ENCODE measurements around the gene RPL5.

The RPL5 gene

DNA sequence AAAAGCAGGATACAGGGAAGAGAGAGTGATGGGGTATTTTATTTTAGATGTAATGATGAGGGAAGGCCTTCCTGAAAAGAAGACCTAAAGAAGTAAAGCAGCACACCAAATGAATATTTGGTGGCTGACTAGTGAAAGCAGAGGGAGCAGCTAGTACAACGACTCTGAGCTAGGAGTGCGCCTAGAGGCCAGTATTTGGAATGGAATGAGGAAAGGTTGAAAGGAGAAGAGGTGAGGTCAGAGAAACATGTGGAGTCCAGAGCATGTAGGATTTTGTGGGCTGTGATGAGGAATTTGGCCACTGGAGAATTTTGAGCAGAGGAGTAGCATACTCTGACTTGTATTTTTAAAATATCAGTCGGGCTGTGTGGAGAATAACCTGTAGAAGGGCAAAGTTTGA, 11.8 kb upstream of the RPL5 start:
- no peak for DNase-seq (ENCODE audit: low spot score)

DNA sequence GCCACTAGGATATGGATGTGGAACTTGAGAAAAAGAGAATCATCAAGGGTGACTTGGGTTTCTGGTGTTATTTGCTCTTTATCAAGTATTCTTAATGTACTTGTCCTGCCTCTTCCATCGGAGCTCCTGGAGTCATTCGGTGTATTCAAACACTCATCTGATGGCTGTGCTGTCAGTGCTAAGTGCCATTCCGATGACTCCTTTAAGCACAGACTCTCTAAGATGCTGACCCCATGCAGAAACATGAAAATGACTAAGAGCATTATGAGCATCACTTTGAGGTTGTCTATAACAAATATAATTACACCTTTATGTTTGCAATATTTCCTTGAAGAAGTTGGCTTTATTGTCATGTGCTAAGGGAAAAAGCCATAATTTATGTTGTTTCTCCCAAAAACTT, 11.3 kb upstream of the RPL5 start:
- no peak for DNase-seq (ENCODE audit: low spot score)

DNA sequence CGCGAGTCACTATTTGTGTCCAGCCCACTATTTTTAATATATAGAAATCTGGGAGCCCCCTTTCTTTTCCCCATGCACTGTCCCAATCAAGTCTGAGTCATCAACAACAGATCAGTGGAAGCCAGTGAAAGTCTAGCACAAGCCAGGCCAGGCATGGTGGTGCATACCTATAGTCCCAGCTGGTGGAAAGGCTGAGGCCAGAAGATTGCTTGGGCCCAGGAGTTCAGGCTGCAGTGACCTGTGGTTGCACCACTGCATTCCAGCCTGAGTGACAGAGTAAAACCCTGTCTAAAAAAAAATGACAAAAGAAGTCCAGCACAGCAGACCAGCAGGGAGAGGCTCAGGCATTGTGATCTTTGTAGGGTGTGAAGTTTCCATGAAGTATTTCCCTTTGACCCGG, 9.0 kb upstream of the RPL5 start:
- no peak for DNase-seq (ENCODE audit: low spot score)

DNA sequence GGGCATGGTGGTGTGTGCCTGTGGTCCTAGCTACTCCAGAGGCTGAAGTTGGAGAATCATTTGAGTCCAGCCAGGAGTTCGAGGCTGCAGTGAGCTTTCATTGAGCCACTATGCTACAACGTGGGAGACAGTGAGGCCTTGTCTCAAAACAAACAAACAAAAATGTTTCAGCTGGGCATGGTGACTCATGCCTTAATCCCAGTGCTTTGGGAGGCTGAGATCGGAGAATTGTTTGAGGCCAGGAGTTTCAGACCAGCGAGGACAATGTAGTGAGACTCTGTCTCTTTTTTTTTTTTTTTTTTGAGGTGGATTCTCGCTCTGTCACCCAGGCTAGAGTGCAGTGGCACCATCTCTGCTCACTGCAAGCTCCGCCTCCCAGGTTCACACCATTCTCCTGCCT, 5.0 kb upstream of the RPL5 start:
- no peak for DNase-seq (ENCODE audit: low spot score)

DNA sequence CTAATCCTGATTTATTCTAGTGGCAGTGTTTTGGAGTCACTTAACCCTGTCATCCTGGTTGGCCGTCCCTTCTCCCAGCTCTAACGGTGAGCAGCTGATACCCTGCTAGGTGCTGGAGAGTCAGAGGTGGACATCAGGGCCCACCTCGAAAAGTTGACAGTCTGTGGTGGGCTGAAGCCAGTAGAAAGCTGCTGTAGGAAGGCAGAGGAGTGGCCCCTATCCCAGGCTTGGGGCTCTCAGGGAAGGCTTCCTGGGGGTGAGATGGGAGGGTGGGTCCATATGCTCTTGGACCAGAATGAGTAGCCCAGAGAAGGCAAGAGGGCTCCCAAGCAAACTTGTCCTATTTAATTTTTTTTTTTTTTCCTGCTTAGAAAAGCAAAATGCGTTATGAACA, 475 bp upstream of the RPL5 start:
- no peak for DNase-seq (ENCODE audit: low spot score)

DNA sequence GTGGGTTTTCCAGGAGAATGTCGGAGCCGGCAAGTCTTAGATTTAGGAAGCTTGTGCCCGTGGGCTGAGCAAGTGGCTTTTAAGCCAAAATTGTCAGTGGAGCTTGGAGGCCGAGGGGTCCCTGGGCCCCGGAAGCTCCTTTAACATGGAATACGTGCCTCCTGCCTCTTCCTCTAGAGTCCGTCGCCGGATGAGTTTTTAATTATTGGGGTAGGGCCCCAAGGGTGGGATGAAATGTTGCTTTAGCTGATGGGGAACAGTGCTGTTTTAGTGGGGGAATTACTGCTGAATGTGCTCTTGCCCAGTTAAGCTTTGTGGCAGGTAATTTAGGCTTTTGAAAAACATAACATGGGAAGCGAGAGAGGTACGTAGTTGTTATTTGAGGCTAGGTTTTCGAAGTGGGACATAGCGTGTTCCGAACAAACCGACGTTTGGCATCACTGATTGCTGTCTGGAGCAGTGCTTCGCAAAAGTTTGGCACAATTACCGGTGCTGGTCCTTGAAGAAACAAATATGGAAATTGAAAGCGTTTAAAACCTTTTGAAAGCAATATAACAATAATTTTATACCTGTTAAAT, 786 bp downstream of the RPL5 start:
- DNase-seq (ENCODE audit: low spot score) = no peak

DNA sequence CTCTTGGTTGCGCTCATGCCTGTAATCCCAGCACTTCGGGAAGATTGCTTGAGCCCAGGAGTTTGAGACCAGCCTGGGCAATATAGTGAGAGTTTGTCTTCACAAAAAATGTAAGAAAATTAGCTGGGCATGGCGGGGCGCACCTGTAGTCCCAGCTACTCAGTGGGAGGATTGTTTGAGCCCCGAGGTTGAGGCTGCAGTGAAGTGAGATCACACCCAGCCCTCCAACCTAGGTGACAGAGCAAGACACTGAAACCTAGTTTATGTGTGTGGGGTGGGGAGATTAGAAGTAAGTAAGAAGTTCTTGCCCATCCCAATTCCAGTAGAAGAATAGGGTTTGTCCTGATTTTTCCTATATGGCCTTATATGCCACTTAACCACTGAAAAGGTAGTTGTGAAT, 2.0 kb downstream of the RPL5 start:
- DNase-seq (ENCODE audit: low spot score) = no peak

DNA sequence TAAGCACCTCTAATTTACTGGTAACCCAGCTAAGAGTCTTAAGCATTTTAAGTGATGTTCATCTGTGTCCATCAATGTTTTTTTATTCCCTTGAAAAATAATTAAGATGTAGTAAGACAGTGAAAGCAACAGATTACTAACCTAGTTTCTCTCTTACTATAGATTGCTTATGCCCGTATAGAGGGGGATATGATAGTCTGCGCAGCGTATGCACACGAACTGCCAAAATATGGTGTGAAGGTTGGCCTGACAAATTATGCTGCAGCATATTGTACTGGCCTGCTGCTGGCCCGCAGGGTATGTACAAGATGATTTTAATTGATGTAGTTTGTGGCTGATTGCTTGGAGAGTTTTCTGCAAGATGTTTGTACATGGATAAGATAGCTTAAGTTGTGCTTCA, 2.8 kb downstream of the RPL5 start:
- DNase-seq (ENCODE audit: low spot score) = no peak

DNA sequence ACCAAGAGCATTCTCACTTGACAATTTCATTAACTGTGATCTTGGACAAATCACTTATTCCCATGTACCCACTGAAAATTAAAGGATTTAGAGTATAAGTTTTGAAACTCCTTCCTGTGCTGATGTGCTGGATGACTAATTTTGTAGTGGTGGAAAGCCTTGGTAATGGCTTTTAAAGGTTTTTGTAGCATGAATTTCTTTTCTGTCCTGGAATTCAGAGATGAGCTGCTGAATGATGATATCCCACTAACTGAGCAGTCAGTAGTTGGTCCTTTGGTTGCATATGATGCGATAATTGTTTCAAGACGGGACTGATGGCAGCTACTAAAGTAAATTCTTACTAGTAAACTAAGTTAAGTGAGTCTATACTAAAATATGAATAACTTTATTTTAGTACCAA, 5.2 kb downstream of the RPL5 start:
- DNase-seq (ENCODE audit: low spot score) = no peak

DNA sequence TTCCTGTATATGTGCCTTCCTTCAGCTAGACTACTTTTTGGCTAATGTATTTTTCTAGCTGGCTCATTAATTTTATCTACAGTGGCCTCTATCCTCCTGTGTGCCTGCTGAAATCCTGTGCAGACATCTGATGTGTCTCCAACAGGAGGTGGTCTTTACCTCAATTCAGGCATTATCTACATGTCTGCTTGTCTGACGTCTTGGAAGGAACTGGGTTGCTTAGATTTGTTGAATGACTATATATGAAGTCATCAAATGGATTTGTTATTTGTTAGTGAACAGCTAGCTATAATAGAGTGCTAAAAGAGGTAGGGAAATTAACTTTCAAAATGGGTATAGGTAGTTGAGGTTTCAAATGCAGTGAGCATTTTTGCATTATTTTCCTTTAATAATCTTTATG, 6.7 kb downstream of the RPL5 start:
- DNase-seq (ENCODE audit: low spot score) = no peak

DNA sequence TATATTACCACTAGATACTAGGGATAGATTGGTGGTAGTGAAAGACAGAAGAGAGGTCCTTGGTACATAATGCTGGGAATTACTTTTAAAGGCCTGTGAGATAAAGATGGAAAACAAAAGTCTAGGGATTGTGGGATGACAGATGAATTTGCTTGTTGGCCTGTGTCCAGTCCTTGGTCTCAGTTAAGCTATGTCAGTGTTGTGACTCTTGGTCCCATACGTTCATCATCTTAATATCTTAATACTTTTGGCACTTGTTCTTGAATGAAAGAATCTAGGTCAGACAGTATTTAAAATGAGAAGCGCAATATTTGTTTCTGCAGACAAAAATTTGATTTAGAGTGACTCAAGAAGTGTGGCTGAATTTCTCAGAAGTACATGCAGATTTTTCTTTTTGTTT, 7.6 kb downstream of the RPL5 start:
- no peak for DNase-seq (ENCODE audit: low spot score)

DNA sequence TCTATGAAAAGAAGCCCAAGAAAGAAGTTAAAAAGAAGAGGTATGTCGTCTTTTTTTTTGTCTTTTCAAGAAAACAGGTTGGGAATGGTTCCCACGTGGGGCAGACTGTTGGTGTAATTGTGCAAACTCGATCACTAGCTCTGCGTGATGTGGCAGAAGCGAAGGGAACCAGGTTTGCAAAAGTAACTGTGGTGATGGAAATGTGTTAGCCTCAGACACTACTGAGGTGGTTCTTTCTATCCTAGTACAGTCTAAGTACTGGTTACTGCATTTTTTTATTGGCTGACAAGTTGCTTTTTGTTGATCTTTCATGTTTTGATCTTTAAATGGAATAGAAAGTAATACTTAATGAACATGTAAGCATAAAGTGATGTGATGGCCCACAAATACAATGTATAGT, 8.8 kb downstream of the RPL5 start:
- no peak for DNase-seq (ENCODE audit: low spot score)

DNA sequence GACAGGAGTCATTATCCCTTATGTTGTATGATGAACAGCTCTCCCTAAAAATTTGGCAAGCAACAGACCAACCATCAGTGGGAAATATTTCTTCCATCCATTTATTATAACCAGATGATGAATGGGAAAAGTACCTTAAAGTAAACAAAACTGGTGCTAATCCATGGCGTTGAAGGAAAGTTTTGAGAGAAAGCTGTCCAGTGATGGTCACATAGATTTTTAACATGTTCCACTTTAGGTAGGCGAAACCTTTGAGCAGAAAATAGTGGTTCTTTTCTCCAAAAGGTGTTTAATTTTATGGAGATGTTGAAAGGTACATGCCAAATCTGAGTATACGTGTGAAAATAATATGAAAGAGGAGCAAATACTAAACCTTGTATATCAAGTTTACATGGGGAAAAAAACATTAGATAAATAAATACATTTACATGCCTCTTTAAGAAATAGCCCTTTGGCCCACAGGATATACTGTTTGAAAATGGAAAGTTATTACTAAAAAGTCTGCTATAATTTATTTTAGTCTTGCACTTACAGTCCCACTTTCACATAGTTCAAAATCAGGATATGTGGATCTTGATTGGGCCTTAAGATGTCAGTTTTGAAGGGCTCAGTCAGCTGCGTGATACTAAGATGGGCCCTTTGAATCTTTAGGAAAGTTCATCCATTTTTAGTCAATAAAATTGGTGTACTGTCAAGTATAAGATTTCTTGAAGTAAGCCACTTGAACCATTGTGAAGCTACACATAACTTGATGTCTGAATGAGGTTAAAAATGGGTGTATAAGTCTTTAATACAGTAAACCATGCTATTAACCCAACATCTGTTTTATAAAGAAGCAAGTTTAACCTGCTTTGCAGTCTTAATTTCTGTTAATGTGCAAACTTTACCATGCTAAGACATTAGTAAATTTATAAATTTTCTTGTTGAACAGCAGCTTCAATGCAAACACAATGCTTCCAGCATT, 10.5 kb downstream of the RPL5 start:
- no peak for DNase-seq (ENCODE audit: low spot score)

DNA sequence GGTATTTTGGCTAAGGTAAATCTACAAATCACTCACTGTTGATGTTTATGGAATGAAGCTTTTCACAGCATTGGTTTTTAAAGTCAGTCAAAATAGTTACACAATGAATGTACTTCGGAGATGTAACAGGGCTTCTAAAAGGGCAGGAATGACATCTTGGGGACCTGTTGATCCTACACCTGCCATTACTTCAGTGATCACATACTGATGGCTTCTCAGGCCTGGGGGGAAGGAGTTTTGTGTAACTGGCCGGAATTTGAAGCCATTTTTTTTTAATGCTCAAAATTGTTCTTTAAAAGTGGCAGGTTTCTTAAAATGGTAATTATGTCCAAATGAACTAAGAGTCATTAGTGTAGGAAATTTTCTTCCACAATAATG, 11.2 kb downstream of the RPL5 start:
- no peak for DNase-seq (ENCODE audit: low spot score)

DNA sequence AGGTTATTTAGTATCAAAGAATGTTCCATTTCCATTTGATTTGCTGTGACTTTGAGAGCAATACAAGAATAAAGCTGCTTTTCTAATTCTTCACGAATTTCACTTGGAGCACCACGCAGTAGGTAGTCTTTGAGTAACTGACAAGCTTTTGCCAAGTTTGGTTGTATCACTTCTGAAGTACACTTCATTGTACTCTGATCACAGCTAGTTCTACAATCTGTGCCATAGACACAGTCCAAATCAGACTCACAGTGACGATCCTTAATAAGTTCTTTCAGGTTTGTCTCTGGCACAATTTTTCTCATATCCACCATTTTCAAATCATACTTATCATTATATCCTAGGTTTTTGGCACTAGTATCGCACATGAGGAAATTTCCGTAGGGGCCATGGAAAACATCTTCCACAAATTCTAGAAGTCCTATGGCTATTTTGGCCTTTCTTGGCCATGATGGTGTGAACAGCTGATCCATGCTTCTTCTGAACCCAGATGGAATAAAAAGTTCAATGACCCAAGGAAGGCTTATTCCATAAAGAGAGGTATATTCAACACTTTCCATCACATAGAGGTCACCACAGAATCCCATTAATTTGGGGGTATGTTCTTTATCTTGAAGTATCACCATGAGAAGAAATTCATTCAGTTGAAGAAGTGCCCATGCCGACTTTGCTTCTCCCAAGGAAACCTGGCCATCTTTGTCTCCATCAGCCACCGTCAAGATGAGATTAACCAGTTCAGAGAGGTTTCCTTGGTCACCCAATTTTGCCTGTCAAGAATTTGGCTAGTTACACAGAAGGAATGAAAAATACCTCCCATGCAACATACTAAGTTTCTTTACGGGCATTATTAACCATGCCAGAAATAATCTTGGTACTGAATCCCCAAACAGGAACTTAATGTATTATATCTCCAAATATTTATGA, 11.9 kb downstream of the RPL5 start:
- no peak for DNase-seq (ENCODE audit: low spot score)

DNA sequence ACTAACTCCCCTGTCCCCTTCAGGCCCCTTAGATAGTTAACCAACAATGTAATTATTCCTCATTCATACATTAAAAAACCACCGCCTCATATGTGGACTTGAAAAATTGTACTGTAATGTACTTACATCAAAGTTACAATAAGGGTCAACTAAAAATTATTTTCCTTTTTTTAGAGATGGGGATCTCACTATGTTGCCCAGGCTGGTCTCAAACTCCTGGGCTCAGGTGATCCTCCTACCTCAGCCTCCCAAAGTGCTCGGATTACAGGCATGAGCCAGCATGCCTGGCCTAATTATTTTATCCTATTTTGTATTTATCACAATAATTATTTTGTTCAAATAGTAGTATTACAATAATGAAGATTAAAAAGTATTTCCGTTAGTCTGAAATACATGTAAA, 12.6 kb downstream of the RPL5 start:
- DNase-seq (ENCODE audit: low spot score) = no peak

DNA sequence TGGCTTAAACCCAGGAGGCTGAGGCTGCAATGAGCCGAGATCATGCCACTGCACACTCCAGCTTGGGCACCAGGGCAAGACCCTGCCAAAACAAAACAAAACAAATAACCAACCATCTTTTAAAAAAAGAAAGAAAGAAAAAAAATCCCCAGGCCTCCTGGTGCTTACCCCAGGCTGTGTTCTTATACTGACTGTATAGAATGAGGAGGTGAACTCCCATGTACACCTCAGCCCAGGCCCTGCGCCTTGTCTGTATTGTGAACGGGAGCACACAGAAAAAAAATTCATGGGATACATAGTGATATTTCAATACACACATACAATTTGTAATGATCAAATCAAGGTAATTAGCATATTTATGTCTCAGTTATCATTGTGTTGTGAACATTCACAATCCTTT, 14.1 kb downstream of the RPL5 start:
- no peak for DNase-seq (ENCODE audit: low spot score)

DNA sequence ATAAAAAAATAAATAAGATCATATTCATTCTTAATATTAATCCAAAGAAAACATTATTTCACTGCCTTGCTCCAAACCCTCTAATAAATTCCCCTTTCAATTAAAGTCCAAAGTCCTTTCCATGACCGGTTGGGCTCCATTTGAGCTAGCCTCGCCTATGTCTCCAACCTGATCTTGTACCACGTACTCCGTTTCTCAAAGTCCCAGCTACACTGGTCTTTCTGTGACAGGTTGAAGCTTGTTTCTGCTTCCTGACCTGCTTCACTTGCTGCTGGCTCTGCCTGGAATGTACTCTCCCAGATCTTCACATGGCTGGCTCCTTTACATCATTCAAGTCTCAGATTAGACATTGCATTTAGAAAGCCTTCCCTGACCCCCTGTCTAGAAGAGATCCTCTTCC, 16.4 kb downstream of the RPL5 start:
- DNase-seq (ENCODE audit: low spot score) = no peak

DNA sequence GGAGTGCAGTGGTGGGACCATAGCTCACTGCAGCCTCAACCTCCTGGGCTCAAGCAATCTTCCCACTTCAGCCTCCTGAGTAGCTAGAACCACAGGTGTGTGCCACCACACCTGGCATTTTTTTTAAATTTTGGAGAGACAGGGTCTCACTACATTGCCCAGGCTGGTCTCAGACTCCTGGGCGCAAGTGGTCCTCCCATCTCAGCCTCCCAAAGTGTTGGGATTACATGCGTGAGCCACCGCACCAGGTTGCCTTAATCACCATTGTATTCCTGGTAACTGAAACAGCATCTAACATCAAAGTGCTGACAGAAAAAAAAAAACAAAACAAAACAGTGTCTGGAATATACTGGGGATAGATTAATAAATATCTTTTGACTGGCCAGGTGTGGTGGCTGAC, 18.2 kb downstream of the RPL5 start:
- no peak for DNase-seq (ENCODE audit: low spot score)

DNA sequence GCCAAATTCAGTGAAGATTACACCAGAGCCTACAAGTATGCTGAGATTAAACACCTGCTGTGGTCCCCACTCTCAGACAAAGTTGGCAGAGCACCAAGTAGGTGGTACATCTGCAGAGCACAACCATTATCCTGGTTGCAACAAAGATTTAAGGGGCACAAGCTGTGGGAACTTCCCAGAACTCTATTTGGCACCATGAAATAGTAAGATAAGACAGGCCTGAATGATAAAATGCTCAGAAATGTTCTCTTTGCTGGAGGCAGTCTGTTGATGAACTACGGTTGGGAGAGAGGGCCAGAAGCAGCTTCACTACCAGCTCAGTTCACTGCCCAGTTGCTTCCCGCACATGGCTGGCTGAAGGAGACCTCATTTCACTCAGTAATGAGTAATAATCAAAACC, 19.9 kb downstream of the RPL5 start:
- DNase-seq (ENCODE audit: low spot score) = no peak

DNA sequence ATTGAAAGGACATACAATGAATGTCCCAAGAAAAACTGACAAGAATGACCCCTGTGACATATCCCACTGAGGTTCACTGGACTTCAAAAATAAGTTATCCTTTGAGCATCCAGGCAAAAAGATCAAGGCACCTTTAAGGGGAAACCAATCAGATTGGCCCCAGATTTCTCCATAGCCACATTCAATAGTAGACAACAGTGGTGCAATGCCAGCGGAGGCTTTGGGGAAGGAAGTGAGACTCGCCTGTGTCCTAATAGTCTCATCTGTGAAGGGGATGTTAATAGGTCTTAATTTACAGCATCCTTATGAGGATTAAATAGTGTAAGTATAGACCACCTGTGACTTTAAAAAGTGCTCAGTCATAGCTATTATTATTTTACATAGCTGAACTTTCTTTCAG, 21.5 kb downstream of the RPL5 start:
- no peak for DNase-seq (ENCODE audit: low spot score)

DNA sequence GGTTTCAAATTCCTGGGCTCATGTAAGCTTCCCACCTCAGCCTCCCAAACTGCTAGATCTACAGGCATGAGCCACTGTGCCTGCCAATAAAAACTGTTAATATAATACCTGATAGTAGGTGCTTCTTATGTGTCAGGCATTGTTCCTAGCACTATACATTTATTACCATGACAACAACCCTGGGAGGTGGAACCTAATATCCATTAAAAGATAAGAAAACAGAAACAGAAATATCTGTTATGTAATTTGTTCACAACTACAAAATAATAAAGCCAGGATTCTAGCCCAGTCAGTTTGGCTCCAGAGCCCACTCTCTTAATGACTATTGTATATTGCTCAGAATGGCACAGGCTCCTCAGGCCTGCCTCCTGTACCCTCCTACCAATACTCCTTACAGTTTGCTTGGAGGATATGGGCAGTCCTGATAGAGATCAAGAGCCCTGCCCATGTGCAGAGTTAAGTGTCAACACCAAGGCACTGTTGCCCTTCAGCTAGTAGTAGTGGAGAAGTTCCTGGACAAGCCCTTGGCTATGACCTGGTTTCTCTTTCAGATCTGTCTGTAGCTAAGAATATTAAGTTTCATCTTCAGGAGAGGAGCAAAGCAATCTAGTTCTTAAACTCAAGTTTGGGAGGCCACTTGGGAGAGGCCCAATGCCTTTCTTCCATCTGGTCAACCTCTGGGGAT, 22.4 kb downstream of the RPL5 start:
- DNase-seq (ENCODE audit: low spot score) = no peak
